HL-60/S4 treated with retinoic acid at 250 ng/mL for 4 days and 3 days (cell line): ENCODE results near the gene GALNT18.

Experiments used
- in situ Hi-C: fragments of 300-500 bp; cut with MboI; formaldehyde crosslinking; loops from 2 replicates; pipeline ENCODE4 v1.7.0; 2022; ENCODE audit warnings: low sequenced_read_pairs

The GALNT18 gene

GRCh38 chr11:11290354-11290753 lies 331.5 kb downstream of the GALNT18 start:
- in situ Hi-C loops, result no loop called here

- in situ Hi-C loops, result no loop called here
Observed at GRCh38 chr11:11289669-11290068, 332.1 kb downstream of the GALNT18 start.

- in situ Hi-C loops, result no loop called here
Observed at GRCh38 chr11:11288972-11289616, 332.7 kb downstream of the GALNT18 start.

GRCh38 chr11:11284481-11284880 lies 337.3 kb downstream of the GALNT18 start:
- in situ Hi-C loops, result no loop called here

- in situ Hi-C loops, result no loop called here
Observed at GRCh38 chr11:11281626-11282025, 340.2 kb downstream of the GALNT18 start.

GRCh38 chr11:11280826-11281225 lies 341.0 kb downstream of the GALNT18 start:
- in situ Hi-C loops, result no loop called here

GRCh38 chr11:11279956-11280689 lies 341.7 kb downstream of the GALNT18 start:
- in situ Hi-C loops, result no loop called here

- in situ Hi-C loops, result no loop called here
Observed at GRCh38 chr11:11272254-11272653, 349.6 kb downstream of the GALNT18 start.

GRCh38 chr11:11270236-11270775 lies 351.5 kb downstream of the GALNT18 start:
- in situ Hi-C loops, result no loop called here

GRCh38 chr11:11268706-11269105 lies 353.1 kb downstream of the GALNT18 start:
- in situ Hi-C loops, result no loop called here

- in situ Hi-C loops, result no loop called here
Observed at GRCh38 chr11:11268119-11268518, 353.7 kb downstream of the GALNT18 start.

GRCh38 chr11:11267312-11267711 lies 354.5 kb downstream of the GALNT18 start:
- in situ Hi-C loops, result no loop called here

- in situ Hi-C loops, result no loop called here
Observed at GRCh38 chr11:11265994-11266606, 355.7 kb downstream of the GALNT18 start.

- in situ Hi-C loops, result no loop called here
Observed at GRCh38 chr11:11265320-11265719, 356.5 kb downstream of the GALNT18 start.

- in situ Hi-C loops, result no loop called here
Observed at GRCh38 chr11:11263238-11264005, 358.4 kb downstream of the GALNT18 start.

- in situ Hi-C loops, result no loop called here
Observed at GRCh38 chr11:11262171-11262920, 359.5 kb downstream of the GALNT18 start.

- in situ Hi-C loops, result no loop called here
Observed at GRCh38 chr11:11261629-11262028, 360.2 kb downstream of the GALNT18 start.

- in situ Hi-C loops, result no loop called here
Observed at GRCh38 chr11:11260903-11261302, 360.9 kb downstream of the GALNT18 start.

- in situ Hi-C loops, result no loop called here
Observed at GRCh38 chr11:11253995-11254394, 367.8 kb downstream of the GALNT18 start.

- in situ Hi-C loops, result no loop called here
Observed at GRCh38 chr11:11253497-11253896, 368.3 kb downstream of the GALNT18 start.
